Ovary (tissue), 3 donors: ENCODE results near the gene VPS4A.

Experiments used
- POLR2A ChIP-seq: fragments of 450-650 bp; IDR thresholded peaks from one replicate; pipeline ENCODE4 v1.6.1; 2017; ENCODE audit warnings: antibody characterized with exemption, mild to moderate bottlenecking, moderate library complexity
- TF ChIP-seq, protein P1 (sequence below), 3 donors: fragments of 450-650 bp in 2 of 3; fragments of 200-600 bp in 1 of 3; IDR thresholded peaks; one replicate each; pipeline versions ENCODE4 v1.5.1 to v1.8.0; 2016 to 2022; ENCODE audit warnings: antibody characterized with exemption in 3 of 3, mild to moderate bottlenecking in 1 of 3
- donor health status: DM: no; HTN: no; CAD: no.

GRCh38 chr16:69326172-69326873 is 15.2 kb downstream of the VPS4A start:
- TF ChIP-seq, protein P1, sequence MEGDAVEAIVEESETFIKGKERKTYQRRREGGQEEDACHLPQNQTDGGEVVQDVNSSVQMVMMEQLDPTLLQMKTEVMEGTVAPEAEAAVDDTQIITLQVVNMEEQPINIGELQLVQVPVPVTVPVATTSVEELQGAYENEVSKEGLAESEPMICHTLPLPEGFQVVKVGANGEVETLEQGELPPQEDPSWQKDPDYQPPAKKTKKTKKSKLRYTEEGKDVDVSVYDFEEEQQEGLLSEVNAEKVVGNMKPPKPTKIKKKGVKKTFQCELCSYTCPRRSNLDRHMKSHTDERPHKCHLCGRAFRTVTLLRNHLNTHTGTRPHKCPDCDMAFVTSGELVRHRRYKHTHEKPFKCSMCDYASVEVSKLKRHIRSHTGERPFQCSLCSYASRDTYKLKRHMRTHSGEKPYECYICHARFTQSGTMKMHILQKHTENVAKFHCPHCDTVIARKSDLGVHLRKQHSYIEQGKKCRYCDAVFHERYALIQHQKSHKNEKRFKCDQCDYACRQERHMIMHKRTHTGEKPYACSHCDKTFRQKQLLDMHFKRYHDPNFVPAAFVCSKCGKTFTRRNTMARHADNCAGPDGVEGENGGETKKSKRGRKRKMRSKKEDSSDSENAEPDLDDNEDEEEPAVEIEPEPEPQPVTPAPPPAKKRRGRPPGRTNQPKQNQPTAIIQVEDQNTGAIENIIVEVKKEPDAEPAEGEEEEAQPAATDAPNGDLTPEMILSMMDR (IDR thresholded peaks at IDR 0.05), result no peak
- TF ChIP-seq POLR2A, result no peak
